OCI-M2 (cell line): ENCODE measurements around the gene TBC1D8B.
"Not testable (repeated sequence)": the region's sequence is repeated elsewhere in the genome, so short reads cannot be mapped to it uniquely, and the experiment has no call there.

Experiments
- DNase-seq: peaks from one replicate; lab custom pipeline; 2025; ENCODE audit not compliant: unreplicated experiment; lab: John Stamatoyannopoulos, UW

TBC1D8B gene

GRCh38 chrX:106802388-106803275 is at the start of gene TBC1D8B:
TBC1D8B (plus strand) TSS chrX:106802673; CDS start chrX:106802854, 181 bp downstream.
- DNase-seq: no peak

DNA sequence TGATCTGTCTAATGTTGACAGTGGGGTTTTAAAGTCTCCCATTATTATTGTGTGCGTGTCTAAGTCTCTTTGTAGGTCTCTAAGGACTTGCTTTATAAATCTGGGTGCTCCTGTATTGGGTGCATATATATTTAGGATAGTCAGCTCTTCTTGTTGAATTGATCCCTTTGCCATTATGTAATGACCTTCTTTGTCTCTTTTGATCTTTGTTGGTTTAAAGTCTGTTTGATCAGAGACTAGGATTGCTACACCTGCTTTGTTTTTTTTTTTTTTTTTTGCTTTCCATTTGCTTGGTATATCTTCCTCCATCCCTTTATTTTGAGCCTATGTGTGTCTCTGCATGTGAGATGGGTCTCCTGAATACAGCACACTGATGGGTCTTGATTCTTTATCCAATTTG is 33.2 kb upstream of the TBC1D8B start:
- not testable (repeated sequence) for DNase-seq

DNA sequence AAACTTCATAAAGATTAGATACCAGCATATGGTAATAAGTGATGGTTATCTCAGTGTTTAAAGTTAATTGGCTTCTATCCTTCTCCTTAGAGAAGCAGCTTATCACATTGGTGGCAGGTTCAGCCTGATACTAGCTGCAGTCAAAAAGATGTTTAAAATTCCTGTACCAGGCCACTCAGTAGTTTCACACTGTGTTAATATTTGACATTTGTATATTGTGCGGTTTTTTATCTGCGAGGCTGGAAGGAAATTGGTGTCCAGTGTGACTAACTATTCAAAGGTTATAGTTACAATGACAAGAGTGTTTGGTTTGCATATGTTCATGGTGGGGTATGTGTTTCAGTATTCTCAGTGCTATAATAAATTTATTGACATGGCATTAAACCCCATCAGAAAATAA is 27.5 kb upstream of the TBC1D8B start:
- DNase-seq: no peak

- no peak for DNase-seq
These were observed 22.2 kb upstream of the TBC1D8B start for GRCh38 chrX:106780264-106780663.

GRCh38 chrX:106780664-106781377 is 21.7 kb upstream of the TBC1D8B start:
- DNase-seq: no peak

DNA sequence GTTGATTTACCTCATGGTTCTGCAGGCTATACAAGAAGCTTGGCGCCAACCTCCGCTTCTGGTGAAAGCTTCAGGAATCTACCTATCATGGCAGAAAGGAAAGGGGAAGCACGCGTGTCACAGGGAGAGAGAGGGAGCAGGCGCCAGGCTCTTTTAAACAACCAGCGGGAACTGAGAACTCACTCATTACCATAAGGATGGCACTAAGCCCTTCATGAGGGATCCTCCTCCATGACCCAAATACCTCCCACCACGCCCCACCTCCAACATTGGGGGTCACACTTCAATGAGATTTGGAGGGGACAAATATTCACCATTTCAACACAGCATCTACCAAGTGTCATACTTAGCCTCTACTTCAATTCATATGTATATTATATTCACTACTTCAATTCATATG is 18.8 kb upstream of the TBC1D8B start:
- DNase-seq: no peak

DNA sequence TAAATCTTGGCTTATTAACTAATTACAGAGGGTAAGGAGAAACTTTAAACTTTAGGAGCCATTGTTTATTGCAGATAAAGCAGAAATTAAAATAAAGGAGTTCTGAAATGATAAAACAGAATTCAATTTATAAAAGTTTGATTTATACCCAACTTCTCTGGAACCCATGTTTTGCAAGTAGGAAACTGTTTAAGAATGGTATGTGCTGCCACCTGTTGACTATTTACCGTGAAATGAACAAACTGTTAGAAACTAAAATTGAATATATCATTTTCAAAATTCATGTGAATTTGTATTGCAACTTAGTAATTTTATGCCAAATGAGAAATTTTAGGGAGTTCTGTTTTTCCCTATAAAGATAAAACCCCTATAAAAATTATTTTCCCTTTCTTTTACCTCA is 11.0 kb upstream of the TBC1D8B start:
- DNase-seq: no peak

GRCh38 chrX:106802063-106802387 is 448 bp upstream of the TBC1D8B start:
- no peak for DNase-seq

GRCh38 chrX:106811131-106811910 is 8.8 kb downstream of the TBC1D8B start:
- no peak for DNase-seq

DNA sequence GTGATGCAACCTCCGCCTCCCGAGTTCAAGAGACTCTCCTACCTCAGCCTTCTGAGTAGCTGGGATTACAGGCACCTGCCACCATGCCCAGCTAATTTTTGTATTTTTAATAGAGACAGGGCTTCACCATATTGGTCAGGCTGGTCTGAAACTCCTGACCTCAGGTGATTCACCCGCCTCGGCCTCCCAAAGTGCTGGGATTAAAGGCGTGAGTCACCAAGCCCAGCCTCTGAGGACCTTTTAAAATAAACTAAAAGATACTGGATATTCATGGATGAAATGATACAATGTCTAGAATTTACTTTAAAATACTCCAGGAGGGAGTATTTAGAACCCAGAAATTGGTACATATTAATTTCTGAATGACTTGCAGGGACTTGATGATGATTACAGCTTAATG is 10.5 kb downstream of the TBC1D8B start:
- not testable (repeated sequence) for DNase-seq

DNA sequence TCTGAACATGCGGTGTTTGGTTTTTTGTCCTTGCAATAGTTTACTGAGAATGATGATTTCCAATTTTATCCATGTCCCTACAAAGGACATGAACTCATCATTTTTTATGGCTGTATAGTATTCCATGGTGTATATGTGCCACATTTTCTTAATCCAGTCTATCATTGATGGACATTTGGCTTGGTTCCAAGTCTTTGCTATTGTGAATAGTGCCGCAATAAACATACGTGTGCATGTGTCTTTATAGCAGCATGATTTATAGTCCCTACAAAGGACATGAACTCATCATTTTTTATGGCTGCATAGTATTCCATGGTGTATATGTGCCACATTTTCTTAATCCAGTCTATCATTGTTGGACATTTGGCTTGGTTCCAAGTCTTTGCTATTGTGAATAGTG is 11.6 kb downstream of the TBC1D8B start:
- DNase-seq: not testable (repeated sequence)

- no peak for DNase-seq
These were observed 60.7 kb downstream of the TBC1D8B start for GRCh38 chrX:106862972-106863688.

DNA sequence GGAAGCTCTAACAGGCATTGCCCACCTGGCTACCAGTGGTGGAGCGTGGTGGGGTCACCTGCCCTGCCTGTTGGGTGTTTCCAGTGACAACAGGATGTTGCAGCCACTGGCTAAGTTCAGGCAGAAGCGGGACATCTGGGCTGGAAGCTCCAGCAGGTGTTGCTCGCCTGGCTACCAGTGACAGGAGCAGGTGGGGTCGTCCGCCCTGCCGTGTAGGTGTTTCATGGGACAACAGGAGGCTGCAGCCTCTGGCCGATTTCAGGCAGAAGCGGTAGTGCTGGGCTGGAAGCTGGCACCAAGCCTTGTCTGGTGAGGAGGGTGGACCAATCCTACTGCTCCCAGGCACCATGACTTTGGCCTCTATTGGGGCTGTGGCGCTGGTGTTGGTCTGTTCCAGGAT is 61.2 kb downstream of the TBC1D8B start:
- DNase-seq: no peak

DNA sequence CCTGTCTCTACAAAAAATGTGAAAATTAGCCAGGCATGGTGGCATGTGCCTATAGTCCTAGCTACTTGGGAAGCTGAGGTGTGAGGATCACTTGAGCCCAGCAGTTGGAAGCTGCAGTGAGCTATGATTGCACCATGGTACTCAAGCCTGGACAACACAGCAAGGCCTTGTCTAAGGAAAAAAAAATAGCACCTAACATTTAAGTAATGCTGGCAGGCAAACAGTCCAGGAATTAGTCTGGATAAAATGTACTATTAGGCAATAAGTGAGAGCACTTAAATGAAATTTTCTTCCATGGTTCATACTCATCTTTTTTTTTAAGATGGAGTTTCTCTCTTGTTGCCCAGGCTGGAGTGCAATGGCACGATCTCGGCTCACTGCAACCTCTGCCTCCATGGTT is 70.3 kb downstream of the TBC1D8B start:
- not testable (repeated sequence) for DNase-seq

DNA sequence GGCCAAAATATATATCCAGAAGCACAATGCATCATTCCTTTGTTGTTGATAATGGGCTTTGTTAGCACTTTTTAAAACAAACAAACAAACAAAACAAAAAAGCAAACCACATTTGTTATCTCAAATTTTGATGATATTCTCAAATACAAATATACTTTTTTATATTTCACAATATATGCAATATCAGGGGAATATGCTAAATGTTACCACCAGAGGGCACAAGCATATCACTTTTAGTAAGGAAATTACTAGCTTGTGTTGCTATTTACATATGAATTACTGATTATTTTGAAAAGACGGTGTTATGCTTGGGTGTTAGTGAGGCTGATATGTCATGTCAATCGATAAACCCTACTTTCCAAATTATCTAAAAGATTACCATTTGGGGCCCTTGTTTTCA is 71.6 kb downstream of the TBC1D8B start:
- no peak for DNase-seq

DNA sequence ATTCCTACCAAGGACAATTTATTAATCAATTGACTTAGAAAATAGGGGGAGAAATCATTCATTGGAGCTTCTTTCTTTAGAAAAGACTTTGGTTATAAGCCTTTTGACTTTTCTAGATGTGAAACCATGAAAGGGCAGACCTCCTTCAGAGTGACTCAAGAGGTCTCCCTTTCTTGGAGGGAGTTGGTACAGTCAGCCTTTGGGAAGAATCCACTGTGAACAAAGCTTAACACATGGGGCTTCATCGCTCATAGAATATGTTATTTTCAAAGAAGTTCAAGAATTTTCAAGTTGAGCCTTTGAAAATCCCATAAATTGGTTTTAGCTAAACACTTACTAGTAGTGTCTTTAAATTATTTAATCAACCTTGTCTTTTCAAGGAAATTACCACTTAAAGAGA is 72.7 kb downstream of the TBC1D8B start:
- DNase-seq: no peak

GRCh38 chrX:106889468-106889867 is 87.0 kb downstream of the TBC1D8B start:
- no peak for DNase-seq

DNA sequence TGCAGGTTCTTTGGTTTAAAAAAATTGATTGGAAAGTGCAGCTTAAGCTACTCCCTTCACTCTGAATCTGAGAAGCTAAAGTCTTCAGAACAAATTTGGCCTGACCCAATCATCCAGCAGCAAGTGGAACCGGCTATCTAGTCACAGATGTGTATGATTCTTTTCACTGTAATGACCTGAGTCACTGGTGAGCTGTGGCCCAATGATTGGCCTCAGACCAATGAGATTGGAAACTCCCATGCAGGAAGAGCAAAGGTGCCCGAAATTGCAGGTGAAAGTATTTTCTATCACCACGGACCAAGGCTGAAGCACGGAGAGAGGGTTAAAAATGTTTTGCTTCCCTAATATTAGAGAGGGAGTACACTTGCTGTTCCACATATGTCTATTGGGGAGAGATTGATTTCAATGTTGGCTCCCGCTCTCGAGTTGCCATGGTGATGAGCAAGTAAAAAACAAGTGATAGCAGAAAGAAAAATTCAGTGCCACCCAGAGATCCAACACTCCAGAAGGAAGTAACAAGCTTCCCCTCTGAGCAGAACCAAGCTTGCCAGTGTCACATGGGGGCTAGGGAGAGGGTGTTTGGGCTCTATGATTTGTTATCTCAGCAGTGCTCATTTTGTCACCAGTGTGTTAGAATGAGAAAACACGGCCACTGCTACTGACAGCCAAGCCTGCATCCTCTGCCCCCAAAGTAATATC is 89.4 kb downstream of the TBC1D8B start:
- no peak for DNase-seq

- no peak for DNase-seq
These were observed 92.0 kb downstream of the TBC1D8B start for GRCh38 chrX:106894392-106894909.

GRCh38 chrX:106894978-106895452 is 92.5 kb downstream of the TBC1D8B start:
- no peak for DNase-seq
